ENCODE measurements around the gene ZNF710. TPM values are rescaled to one million over a fixed set of nuclear protein-coding genes. Genes with fewer than 3 reads are reported as not detected.
A peak's percentile ranks its signal among the peaks of the same experiment; 100 is the strongest.

Gene ZNF710
- total and polyA plus RNA-seq, 9 of the 15 experiments (the other 6 are each of a cell fraction or from before 2014, with no cell fraction given): 0.56 to 14.2 (median 5.2) TPM

- TF ChIP-seq CEBPZ (IDR thresholded peaks at IDR 0.05; ENCODE audit: borderline replicate concordance, low read depth, low read length) (no peak), MNT (conservative IDR thresholded peaks at IDR 0.05) (no peak), ZNF57 (CRISPR knock-in tag; IDR thresholded peaks at IDR 0.05) (no peak), NCOR1 (IDR thresholded peaks at IDR 0.05) (no peak), BCOR (IDR thresholded peaks at IDR 0.05) (no peak), ASH1L (IDR thresholded peaks at IDR 0.05; ENCODE audit: borderline replicate concordance, low read depth, partially characterized antibody) (no peak), FOSL1 (tag; conservative IDR thresholded peaks at IDR 0.05) (peak; percentile 44; the same call in 1 of the 2 replicates), SMAD4 (CRISPR knock-in tag; conservative IDR thresholded peaks at IDR 0.05) (no peak; the same call in 1 of the 2 replicates), ZC3H8 (IDR thresholded peaks at IDR 0.05) (no peak), ZNF644 (tag; IDR thresholded peaks at IDR 0.05; ENCODE audit: low read depth) (no peak), ZBTB40 (IDR thresholded peaks at IDR 0.05) (no peak), ZBTB40 (CRISPR knock-in tag; IDR thresholded peaks at IDR 0.05) (no peak), HNRNPUL1 (IDR thresholded peaks at IDR 0.05; ENCODE audit: low read length) (no peak)
These were observed 62.7 kb downstream of the ZNF710 start (continued) for GRCh38 chr15:90063770-90064247.

Measured in K562 (cell line).